ENCODE data around the gene FTCD.

DNA sequence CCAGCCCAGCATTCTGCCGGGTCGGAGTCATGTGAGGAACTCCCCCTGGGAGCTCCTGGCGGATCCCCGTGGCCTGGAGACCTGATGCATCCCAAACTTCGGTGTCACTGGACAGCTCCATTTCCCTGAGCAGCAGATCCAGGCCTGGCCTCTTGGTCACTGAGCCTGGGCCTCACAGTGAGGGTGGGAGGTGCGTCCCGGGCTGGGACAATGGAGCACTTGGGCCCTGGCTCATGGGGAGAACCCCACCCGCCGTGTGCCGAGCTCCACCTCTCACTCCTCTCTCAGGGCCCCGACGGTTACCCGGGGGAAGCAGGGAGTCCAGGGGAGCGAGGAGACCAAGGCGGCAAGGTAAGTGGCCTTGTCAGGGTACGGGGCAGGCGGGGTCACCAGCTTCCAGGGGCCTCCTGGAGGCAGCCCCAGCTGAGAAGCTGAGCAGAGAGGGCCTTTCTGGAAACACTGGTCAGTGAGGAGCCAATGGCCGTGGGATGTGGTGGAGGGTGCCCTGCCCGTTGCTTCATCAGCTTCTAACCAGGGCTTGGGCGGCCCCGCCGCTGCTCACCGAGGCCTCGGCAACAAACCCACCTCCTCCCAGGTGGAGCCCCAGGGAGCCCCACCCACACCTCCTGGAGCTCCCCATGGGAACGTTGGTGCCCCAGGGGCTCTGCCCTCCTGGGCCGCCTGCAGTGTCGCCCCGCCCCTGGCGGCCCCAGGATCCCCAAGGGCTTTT lies 37.6 kb downstream of the FTCD start:
- TF ChIP-seq GABPA (IDR thresholded peaks at IDR 0.05; ENCODE audit: low read depth) (no peak), HDAC6 (IDR thresholded peaks at IDR 0.05; ENCODE audit: unreplicated experiment) (no peak), MEF2A (IDR thresholded peaks at IDR 0.05; ENCODE audit: insufficient read depth, low read depth, low read length) (no peak), FOXK2 (IDR thresholded peaks at IDR 0.05) (no peak), EP300 (IDR thresholded peaks at IDR 0.05; ENCODE audit: borderline replicate concordance in 1 of 2, control insufficient read depth in 1 of 2, low read depth in 2 of 2, low read length in 2 of 2) (no peak), POLR2A (IDR thresholded peaks at IDR 0.05; ENCODE audit: low read depth, low read length) (no peak)
- TF ChIP-seq, protein P1, sequence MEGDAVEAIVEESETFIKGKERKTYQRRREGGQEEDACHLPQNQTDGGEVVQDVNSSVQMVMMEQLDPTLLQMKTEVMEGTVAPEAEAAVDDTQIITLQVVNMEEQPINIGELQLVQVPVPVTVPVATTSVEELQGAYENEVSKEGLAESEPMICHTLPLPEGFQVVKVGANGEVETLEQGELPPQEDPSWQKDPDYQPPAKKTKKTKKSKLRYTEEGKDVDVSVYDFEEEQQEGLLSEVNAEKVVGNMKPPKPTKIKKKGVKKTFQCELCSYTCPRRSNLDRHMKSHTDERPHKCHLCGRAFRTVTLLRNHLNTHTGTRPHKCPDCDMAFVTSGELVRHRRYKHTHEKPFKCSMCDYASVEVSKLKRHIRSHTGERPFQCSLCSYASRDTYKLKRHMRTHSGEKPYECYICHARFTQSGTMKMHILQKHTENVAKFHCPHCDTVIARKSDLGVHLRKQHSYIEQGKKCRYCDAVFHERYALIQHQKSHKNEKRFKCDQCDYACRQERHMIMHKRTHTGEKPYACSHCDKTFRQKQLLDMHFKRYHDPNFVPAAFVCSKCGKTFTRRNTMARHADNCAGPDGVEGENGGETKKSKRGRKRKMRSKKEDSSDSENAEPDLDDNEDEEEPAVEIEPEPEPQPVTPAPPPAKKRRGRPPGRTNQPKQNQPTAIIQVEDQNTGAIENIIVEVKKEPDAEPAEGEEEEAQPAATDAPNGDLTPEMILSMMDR (IDR thresholded peaks at IDR 0.05 in 2 of 3, conservative IDR thresholded peaks at IDR 0.05 in 1 of 3; ENCODE audit: control insufficient read depth in 2 of 3, extremely low read depth in 1 of 3, insufficient read depth in 1 of 3, low read depth in 3 of 3, low read length in 3 of 3) = no peak
- TF ChIP-seq, protein P2, sequence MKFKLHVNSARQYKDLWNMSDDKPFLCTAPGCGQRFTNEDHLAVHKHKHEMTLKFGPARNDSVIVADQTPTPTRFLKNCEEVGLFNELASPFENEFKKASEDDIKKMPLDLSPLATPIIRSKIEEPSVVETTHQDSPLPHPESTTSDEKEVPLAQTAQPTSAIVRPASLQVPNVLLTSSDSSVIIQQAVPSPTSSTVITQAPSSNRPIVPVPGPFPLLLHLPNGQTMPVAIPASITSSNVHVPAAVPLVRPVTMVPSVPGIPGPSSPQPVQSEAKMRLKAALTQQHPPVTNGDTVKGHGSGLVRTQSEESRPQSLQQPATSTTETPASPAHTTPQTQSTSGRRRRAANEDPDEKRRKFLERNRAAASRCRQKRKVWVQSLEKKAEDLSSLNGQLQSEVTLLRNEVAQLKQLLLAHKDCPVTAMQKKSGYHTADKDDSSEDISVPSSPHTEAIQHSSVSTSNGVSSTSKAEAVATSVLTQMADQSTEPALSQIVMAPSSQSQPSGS (IDR thresholded peaks at IDR 0.05; ENCODE audit: low read length) = no peak
- TF ChIP-seq, protein P3, sequence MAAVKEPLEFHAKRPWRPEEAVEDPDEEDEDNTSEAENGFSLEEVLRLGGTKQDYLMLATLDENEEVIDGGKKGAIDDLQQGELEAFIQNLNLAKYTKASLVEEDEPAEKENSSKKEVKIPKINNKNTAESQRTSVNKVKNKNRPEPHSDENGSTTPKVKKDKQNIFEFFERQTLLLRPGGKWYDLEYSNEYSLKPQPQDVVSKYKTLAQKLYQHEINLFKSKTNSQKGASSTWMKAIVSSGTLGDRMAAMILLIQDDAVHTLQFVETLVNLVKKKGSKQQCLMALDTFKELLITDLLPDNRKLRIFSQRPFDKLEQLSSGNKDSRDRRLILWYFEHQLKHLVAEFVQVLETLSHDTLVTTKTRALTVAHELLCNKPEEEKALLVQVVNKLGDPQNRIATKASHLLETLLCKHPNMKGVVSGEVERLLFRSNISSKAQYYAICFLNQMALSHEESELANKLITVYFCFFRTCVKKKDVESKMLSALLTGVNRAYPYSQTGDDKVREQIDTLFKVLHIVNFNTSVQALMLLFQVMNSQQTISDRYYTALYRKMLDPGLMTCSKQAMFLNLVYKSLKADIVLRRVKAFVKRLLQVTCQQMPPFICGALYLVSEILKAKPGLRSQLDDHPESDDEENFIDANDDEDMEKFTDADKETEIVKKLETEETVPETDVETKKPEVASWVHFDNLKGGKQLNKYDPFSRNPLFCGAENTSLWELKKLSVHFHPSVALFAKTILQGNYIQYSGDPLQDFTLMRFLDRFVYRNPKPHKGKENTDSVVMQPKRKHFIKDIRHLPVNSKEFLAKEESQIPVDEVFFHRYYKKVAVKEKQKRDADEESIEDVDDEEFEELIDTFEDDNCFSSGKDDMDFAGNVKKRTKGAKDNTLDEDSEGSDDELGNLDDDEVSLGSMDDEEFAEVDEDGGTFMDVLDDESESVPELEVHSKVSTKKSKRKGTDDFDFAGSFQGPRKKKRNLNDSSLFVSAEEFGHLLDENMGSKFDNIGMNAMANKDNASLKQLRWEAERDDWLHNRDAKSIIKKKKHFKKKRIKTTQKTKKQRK (IDR thresholded peaks at IDR 0.05; ENCODE audit: low read depth, low read length) = no peak
- TF ChIP-seq, protein P4, sequence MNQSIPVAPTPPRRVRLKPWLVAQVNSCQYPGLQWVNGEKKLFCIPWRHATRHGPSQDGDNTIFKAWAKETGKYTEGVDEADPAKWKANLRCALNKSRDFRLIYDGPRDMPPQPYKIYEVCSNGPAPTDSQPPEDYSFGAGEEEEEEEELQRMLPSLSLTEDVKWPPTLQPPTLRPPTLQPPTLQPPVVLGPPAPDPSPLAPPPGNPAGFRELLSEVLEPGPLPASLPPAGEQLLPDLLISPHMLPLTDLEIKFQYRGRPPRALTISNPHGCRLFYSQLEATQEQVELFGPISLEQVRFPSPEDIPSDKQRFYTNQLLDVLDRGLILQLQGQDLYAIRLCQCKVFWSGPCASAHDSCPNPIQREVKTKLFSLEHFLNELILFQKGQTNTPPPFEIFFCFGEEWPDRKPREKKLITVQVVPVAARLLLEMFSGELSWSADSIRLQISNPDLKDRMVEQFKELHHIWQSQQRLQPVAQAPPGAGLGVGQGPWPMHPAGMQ (IDR thresholded peaks at IDR 0.05; ENCODE audit: borderline replicate concordance) = no peak
- TF ChIP-seq, protein P5, sequence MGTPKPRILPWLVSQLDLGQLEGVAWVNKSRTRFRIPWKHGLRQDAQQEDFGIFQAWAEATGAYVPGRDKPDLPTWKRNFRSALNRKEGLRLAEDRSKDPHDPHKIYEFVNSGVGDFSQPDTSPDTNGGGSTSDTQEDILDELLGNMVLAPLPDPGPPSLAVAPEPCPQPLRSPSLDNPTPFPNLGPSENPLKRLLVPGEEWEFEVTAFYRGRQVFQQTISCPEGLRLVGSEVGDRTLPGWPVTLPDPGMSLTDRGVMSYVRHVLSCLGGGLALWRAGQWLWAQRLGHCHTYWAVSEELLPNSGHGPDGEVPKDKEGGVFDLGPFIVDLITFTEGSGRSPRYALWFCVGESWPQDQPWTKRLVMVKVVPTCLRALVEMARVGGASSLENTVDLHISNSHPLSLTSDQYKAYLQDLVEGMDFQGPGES (IDR thresholded peaks at IDR 0.05) = no peak

Data from GM12878 (cell line).